ENCODE measurements around the gene ATP9A. TPM values are rescaled to one million over a fixed set of nuclear protein-coding genes. Genes with fewer than 3 reads are reported as not detected.

Gene ATP9A
- total RNA-seq, 4 donors from 2014 or later: 52.5 to 72.8 (median 61.7) TPM

GRCh38 chr20:51811042-51811355 is 42.8 kb upstream of the ATP9A start:
- H3K27me3 ChIP-seq: no peaks in the 10 kb centered on the region
- no peak overlapping the region for H3K27ac ChIP-seq
- no peaks in the 10 kb centered on the region for H3K9me3 ChIP-seq
- 89 to 91% methylated on average over 3 of the region's 3 CpGs for WGBS, 2 donors
- no peak overlapping the region for H3K4me3 ChIP-seq (replicated peaks in 1 of 3)
- no peak for DNase-seq
- intact Hi-C loops (cut with DNase I): no loop called here
- H3K36me3 ChIP-seq: no peaks in the 10 kb centered on the region
- H3K4me1 ChIP-seq: peaks cover 0 to 5% of the 10 kb centered on the region in 2 donors
- no peak for TF ChIP-seq POLR2A (IDR thresholded peaks at IDR 0.05)
- TF ChIP-seq CTCF (IDR thresholded peaks at IDR 0.05): no peak

GRCh38 chr20:51810155-51811041 is 42.2 kb upstream of the ATP9A start:
- DNase-seq: no peak
- TF ChIP-seq POLR2A (IDR thresholded peaks at IDR 0.05) (no peak), CTCF (IDR thresholded peaks at IDR 0.05) (no peak)
- intact Hi-C loops (cut with DNase I): no loop called here
- Histone ChIP-seq H3K4me1 (peaks cover 0 to 5% of the 10 kb centered on the region in 2 donors), H3K4me3 (replicated peaks in 1 of 3) (no peak overlapping the region), H3K27ac (no peak overlapping the region), H3K9me3 (no peaks in the 10 kb centered on the region), H3K27me3 (no peaks in the 10 kb centered on the region), H3K36me3 (no peaks in the 10 kb centered on the region)
- 85 to 88% methylated on average over 13 of the region's 13 CpGs for WGBS, 2 donors

GRCh38 chr20:51807720-51808250 is 39.6 kb upstream of the ATP9A start:
- TF ChIP-seq POLR2A (IDR thresholded peaks at IDR 0.05): no peak
- TF ChIP-seq CTCF (IDR thresholded peaks at IDR 0.05): no peak

GRCh38 chr20:51804754-51805153 is 36.6 kb upstream of the ATP9A start:
- H3K4me3 ChIP-seq (replicated peaks in 1 of 3): no peak overlapping the region
- H3K27ac ChIP-seq: no peak overlapping the region
- no peaks in the 10 kb centered on the region for H3K9me3 ChIP-seq
- TF ChIP-seq CTCF (IDR thresholded peaks at IDR 0.05) (no peak), POLR2A (IDR thresholded peaks at IDR 0.05) (no peak)
- no peaks in the 10 kb centered on the region for H3K27me3 ChIP-seq
- intact Hi-C loops (cut with DNase I): no loop called here
- WGBS, 2 donors: 81 to 86% methylated on average over 7 of the region's 7 CpGs
- DNase-seq: no peak
- peaks cover 4 to 19% of the 10 kb centered on the region in 2 donors for H3K4me1 ChIP-seq
- no peaks in the 10 kb centered on the region for H3K36me3 ChIP-seq

More at GRCh38 chr20:51807720-51808250, 39.6 kb upstream of the ATP9A start:
- Histone ChIP-seq H3K27me3 (no peaks in the 10 kb centered on the region), H3K4me3 (replicated peaks in 1 of 3) (no peak overlapping the region), H3K4me1 (no peaks in the 10 kb centered on the region), H3K9me3 (no peaks in the 10 kb centered on the region), H3K36me3 (no peaks in the 10 kb centered on the region), H3K27ac (no peak overlapping the region)
- DNase-seq: no peak
- 77 to 82% methylated on average over 5 of the region's 5 CpGs for WGBS, 2 donors
- intact Hi-C loops (cut with DNase I): no loop called here

- DNase-seq: no peak
- WGBS, 2 donors: 86 to 88% methylated on average over 4 of the region's 4 CpGs
- H3K9me3 ChIP-seq: no peaks in the 10 kb centered on the region
- H3K27me3 ChIP-seq: no peaks in the 10 kb centered on the region
- no peak overlapping the region for H3K4me3 ChIP-seq (replicated peaks in 1 of 3)
- intact Hi-C loops (cut with DNase I): no loop called here
- peaks cover 8 to 22% of the 10 kb centered on the region in 2 donors for H3K4me1 ChIP-seq
- H3K27ac ChIP-seq: no peak overlapping the region
- H3K36me3 ChIP-seq: no peaks in the 10 kb centered on the region
- TF ChIP-seq CTCF (IDR thresholded peaks at IDR 0.05) (no peak), POLR2A (IDR thresholded peaks at IDR 0.05) (no peak)
Observed at GRCh38 chr20:51803148-51803854, 35.1 kb upstream of the ATP9A start.
